HG03571 (cell line): Measurements from ENCODE around the gene RNU1-3.
"Not testable (repeated sequence)": the region's sequence is repeated elsewhere in the genome, so short reads cannot be mapped to it uniquely, and the experiment has no call there.

ENCODE experiments used
- ATAC-seq: cut with Tn5 transposase; IDR thresholded peaks from one replicate; pipeline ENCODE4 v1.9.1; 2021; ENCODE audit not compliant: unreplicated experiment

The RNU1-3 gene

GRCh38 chr1:16696507-16697150, 29.9 kb upstream of the RNU1-3 start:
- not testable (repeated sequence) for ATAC-seq

DNA sequence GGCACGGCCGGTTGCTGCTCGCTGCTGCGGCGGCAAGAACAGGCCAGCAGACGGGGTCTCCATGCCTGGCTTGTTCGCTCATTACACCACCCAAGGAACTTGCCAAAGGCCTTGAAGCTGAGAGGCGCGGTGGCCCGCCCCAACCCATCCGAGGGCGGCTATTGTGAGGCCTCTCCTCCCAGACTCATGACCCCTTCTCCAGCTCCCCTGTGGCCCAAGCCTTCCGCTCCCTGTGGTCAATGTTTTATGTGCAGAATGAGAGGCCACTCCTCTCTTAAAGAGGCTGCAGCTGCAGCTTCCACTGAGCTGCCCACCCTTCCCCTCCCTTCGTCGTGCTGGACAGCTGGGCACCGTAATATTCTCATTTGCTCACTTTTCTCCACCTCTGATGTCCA, 27.6 kb upstream of the RNU1-3 start:
- not testable (repeated sequence) for ATAC-seq

DNA sequence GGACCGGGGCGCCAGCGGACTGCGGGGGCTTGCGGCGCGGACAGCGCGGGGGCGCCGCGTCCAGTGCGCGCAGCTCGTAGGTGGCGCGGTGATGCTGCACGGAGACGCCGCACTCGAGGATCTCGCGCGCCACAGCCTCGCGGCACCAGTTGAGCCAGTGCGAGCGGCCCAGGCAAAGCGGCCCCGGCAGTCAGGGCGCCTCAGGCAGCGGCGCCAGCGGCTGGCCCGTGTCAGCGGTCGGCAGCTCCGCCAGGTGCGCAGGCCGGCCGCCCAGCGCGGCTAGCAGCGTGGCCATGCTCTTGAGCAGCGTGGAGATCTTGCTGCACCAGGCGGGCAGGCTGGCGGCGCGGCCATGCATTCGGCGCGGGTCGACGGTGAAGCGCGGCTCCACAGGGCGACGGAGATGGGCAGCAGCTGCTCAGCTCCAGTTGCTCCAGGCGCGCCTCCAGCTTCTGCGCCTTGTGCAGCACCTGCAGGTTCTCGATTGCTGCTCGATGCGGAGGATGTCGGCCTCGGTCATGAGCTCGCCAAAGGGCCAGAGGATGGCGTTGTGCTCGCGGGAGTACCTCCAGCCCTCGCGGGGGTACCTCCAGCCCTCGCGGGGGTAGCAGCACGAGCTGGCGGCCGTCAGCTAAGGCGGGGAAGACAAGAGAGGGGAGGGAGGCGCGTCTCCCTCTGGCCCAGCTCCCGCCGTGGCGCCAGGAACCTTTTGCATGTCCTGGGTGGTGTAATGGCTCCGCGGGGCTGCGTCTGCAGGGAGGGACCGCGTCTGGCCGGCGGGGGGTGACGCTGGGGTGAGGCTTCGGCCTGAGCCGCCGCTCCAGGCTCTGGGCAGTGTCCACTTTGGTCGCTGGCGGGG, 26.9 kb upstream of the RNU1-3 start:
- not testable (repeated sequence) for ATAC-seq

DNA sequence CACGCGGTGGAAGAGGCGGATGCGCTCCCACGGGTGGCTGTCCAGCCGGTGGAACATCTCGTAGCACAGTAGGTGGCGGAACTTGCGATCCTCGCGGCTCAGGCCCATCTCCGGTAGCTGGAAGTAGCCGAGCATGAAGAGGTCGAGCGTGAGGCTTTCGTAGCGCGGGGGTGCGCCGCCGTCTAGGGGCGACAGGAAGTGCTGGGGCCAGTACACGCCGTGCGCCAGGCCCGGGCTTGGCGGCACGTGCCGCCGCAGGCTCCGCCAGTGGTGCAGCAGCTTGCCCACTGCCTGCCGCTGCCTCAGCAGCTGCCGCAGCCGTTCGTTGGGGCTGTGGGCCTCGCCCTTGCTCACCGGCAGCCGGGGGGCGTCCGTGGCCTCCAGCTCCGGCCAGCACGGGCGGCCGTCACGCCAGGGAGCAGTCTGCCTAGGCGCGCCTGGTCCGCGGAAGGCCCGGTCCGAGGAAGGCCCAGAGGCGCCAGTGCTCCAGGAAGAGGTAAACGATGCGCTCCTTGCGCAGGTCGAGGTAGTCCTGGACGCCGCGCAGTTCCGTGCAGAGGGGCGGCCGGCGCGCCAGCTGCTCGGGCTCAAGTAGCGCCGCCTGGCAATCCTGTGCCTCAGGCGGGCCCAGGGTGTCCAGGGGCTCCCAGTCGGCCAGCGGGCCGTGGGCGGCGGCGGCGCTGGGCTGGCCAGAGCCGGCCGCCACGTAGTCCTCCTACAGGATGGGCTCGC, 26.1 kb upstream of the RNU1-3 start:
- ATAC-seq, result not testable (repeated sequence)

- ATAC-seq, result not testable (repeated sequence)
Measured at GRCh38 chr1:16692283-16692682, 25.5 kb upstream of the RNU1-3 start.

- ATAC-seq, result not testable (repeated sequence)
Measured at GRCh38 chr1:16690971-16691682, 24.4 kb upstream of the RNU1-3 start.

DNA sequence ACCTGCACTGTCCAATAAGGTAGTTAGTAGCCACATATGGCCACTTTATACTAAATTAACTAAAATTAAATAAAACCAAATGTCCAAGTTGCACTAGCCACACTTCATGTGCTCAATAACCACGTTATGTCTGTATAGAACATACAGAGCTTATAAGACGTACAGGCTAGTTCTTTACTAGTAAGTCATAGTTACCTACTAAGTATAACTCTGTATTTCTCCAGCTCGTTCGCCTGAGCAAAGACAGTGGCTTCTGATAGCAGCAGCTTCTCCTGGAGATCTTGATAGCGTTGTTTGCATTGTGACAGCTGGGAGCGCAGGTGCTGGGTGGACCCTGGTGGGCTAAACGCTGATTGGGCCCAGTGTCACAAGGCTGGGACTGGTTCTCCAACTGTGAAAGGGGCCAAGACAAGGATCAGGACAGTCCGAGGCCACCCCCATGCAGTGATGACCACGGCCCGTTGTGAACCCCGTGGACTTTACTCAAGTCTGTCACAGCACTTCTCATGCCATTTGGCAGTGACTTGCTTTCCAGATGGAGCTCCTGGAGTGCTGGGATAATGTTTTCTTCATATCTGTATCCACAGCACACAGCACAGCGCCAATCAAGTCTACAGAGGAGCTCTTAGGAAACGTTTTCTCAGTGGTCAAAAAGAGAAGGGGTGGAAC, 20.5 kb upstream of the RNU1-3 start:
- not testable (repeated sequence) for ATAC-seq

DNA sequence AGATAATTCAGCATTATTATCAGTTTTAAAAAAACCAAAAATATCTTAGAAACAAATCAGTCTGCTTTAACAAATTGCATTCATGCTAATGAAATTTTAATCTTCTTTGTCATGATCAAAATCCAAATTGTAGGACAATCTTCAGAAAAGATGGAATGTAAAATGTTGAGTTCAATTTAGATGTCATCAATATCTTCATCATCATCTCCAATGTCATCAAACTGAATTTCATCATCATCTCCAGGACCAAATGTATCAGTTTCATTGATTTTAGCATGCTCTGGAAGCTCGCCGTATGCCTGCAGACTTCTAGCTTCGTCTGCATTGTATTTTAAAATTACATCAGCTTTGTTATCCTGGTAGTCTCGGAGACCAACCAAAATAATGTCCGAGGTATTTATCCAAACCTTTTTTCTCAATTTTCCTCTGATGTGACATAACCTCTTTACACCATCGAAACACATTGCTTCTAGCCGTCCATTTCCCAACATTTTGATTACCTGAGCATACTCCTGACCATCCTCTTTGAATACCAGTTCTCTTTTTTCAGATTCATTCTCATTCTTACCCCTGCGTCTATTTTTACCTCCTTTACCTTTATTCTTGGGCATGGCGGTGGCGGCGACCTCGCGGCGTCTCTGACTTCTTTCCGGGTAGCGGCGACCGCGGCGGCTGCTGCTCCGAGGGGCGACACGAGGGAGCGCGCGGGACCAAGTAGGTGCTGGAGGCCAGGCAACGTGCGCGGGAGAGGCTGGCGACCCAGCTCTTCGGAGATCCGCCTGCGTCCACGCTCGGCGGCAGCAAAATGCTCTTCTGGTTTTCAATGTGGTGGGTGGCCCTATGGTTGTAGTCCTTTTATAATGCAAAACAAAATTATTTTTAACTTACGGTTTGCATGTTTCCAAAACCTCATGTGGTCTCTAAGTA, 19.0 kb upstream of the RNU1-3 start:
- not testable (repeated sequence) for ATAC-seq

DNA sequence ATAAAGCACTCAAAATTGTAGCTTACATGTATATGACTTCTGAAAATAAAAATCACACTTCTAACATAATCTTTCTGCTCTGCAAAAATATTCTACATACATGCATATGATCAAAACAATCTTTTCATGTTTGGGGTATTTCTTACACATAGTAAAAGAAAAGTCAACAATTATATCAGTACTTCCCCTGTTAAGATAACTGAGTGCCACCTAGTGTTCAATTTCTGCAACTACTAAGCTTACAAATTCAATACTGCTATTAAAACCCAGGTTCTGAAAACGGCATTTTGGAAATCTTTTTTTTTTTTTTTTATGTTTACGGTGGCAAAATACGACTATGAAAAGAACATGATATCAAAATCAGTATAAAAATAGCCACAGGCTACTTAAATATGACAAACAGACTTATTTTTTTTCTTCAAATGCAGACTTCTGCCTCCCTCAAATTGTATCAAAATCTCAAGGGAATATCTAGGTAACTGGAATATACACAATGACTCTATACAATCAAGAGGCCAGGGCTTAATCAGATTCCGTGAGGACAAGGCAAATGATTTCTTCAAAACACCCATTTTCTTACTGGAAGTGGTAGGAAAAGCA, 18.1 kb upstream of the RNU1-3 start:
- not testable (repeated sequence) for ATAC-seq

DNA sequence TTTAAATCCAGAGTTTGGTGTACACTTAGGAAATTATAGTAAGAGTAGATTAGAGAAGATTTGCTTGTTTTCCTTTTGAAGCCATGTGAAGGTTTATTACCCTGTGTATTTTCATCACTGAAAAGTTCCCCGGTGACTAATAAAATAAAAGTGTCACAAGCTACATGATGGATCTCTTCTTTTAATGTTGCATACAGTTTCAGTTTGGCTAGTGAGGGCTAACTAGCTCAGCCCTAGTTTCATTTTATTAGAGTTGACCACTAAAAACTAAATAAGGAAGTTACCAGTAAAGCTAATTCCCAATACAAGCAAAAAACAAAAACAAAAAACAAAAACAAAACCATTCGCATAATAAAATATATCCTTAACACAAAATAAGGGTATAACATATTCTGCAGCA, 17.4 kb upstream of the RNU1-3 start:
- ATAC-seq, result not testable (repeated sequence)

GRCh38 chr1:16682803-16683202, 16.1 kb upstream of the RNU1-3 start:
- ATAC-seq, result not testable (repeated sequence)

GRCh38 chr1:16680366-16680765, 13.6 kb upstream of the RNU1-3 start:
- not testable (repeated sequence) for ATAC-seq

- ATAC-seq, result no peak
Measured at GRCh38 chr1:16677552-16678431, 11.0 kb upstream of the RNU1-3 start.

DNA sequence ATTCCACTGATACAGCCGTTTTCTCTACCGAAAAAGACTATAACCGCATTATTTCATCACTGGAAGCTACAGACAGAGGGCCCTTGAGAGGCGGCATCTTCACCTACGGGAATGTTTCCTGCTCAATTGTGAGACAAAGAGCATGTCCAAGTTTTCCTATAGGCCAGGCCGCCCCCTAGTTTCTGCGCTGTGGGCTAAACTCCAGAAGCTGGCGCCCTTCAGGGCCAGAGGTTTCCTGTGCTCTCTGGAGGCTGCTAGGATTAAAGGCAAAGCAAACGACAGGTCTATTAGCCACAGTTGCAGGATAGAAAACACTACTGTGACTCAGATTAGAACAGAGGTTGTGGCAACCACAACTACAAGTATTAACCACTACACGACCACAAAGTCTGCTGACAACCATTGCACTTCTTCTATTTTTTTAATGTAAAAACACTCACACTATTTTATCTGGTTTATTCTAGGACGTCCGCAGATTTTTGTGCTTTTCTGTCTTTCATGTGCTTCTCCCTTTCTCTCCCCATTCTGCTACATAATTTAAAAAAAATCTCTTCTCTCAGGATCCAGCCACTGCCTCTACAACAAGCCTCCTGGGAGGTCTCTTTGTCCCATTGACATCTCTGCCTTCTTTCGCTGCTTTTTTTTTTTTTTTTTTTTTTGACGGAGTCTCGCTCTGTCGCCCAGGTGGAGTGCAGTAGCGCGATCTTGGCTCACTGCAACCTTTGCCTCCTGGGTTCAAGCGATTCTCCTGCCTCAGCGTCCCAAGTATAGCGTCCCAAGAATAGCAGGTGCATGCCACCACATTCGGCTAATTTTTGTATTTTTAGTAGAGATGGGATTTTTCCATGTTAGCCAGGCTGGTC, 10.1 kb upstream of the RNU1-3 start:
- not testable (repeated sequence) for ATAC-seq

- ATAC-seq, result not testable (repeated sequence)
Measured at GRCh38 chr1:16675118-16675510, 8.4 kb upstream of the RNU1-3 start.

GRCh38 chr1:16673976-16674375, 7.2 kb upstream of the RNU1-3 start:
- ATAC-seq, result not testable (repeated sequence)

- ATAC-seq, result not testable (repeated sequence)
Measured at GRCh38 chr1:16665836-16666235, 912 bp downstream of the RNU1-3 start.
